ENCODE measurements around the gene PPM1B. TPM values are rescaled to one million over a fixed set of nuclear protein-coding genes. Genes with fewer than 3 reads are reported as not detected.
"Not testable (repeated sequence)": the region's sequence is repeated elsewhere in the genome, so short reads cannot be mapped to it uniquely, and the experiment has no call there.

PPM1B gene
- total RNA-seq, 1 donor from 2014 or later: 27.1 TPM

GRCh38 chr2:44237221-44237620 lies 68.5 kb downstream of the PPM1B start:
- no peaks in the 10 kb centered on the region for H3K27me3 ChIP-seq (ENCODE audit: control insufficient read depth in 3 of 3, insufficient read depth in 3 of 3, low read length in 3 of 3)
- H3K9me3 ChIP-seq (ENCODE audit: control insufficient read depth in 3 of 3, low read length in 3 of 3): no peaks in the 10 kb centered on the region
- no peaks in the 10 kb centered on the region for H3K4me1 ChIP-seq (ENCODE audit: control insufficient read depth in 3 of 3, insufficient read depth in 3 of 3, low read length in 3 of 3)
- H3K4me3 ChIP-seq (ENCODE audit: low read length in 3 of 3): no peak overlapping the region
- H3K27ac ChIP-seq (ENCODE audit: low read depth, low read length): no peak overlapping the region
- H3K36me3 ChIP-seq (ENCODE audit: control insufficient read depth in 3 of 3, insufficient read depth in 3 of 3, low read length in 3 of 3): no peaks in the 10 kb centered on the region
- H3K9ac ChIP-seq (ENCODE audit: low read depth in 1 of 3, low read length in 3 of 3): no peak overlapping the region

DNA sequence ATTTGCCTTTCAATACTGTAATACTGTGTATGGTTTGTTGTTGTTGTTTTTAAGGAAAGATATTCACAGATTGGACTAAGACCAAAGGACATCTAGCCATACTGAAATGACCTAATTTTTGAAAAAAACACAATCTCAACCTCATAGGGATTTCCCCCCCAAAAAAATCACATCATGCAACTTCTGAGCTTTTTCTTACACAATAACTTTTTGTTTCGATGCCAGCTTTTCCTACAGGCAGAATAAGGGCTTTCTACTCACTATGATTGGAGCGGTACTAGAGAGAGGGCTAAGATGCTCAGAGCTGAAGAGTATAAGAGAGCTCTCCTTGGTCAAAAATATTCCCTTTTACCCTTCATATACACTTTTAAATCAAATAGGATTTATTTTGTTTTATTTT lies 74.2 kb downstream of the PPM1B start:
- peaks cover 0 to 5% (median 0%) of the 10 kb centered on the region in 3 donors for H3K4me1 ChIP-seq (ENCODE audit: control insufficient read depth in 3 of 3, insufficient read depth in 3 of 3, low read length in 3 of 3)
- no peak overlapping the region for H3K9ac ChIP-seq (ENCODE audit: low read depth in 1 of 3, low read length in 3 of 3)
- H3K9me3 ChIP-seq (ENCODE audit: control insufficient read depth in 3 of 3, low read length in 3 of 3): no peaks in the 10 kb centered on the region
- H3K36me3 ChIP-seq (ENCODE audit: control insufficient read depth in 3 of 3, insufficient read depth in 3 of 3, low read length in 3 of 3): no peaks in the 10 kb centered on the region
- no peaks in the 10 kb centered on the region for H3K27me3 ChIP-seq (ENCODE audit: control insufficient read depth in 3 of 3, insufficient read depth in 3 of 3, low read length in 3 of 3)
- no peak overlapping the region for H3K27ac ChIP-seq (ENCODE audit: low read depth, low read length)
- H3K4me3 ChIP-seq (ENCODE audit: low read length in 3 of 3): no peak overlapping the region

GRCh38 chr2:44244135-44244871 lies 75.6 kb downstream of the PPM1B start:
- Histone ChIP-seq H3K9ac (ENCODE audit: low read depth in 1 of 3, low read length in 3 of 3) (peak overlapping the region; percentile 61 to 80 (median 73)), H3K4me1 (ENCODE audit: control insufficient read depth in 3 of 3, insufficient read depth in 3 of 3, low read length in 3 of 3) (peaks cover 0 to 5% (median 0%) of the 10 kb centered on the region in 3 donors), H3K27ac (ENCODE audit: low read depth, low read length) (peak overlapping the region; percentile 19)

GRCh38 chr2:44245083-44245861 lies 76.6 kb downstream of the PPM1B start:
- H3K4me3 ChIP-seq (ENCODE audit: low read length in 3 of 3): no peak overlapping the region
- no peaks in the 10 kb centered on the region for H3K27me3 ChIP-seq (ENCODE audit: control insufficient read depth in 3 of 3, insufficient read depth in 3 of 3, low read length in 3 of 3)
- H3K4me1 ChIP-seq (ENCODE audit: control insufficient read depth in 3 of 3, insufficient read depth in 3 of 3, low read length in 3 of 3): peaks cover 0 to 5% (median 0%) of the 10 kb centered on the region in 3 donors
- H3K27ac ChIP-seq (ENCODE audit: low read depth, low read length): no peak overlapping the region
- no peaks in the 10 kb centered on the region for H3K9me3 ChIP-seq (ENCODE audit: control insufficient read depth in 3 of 3, low read length in 3 of 3)
- H3K9ac ChIP-seq (ENCODE audit: low read depth in 1 of 3, low read length in 3 of 3): peak overlapping the region in 1 of 3 donors; percentile 41
- no peaks in the 10 kb centered on the region for H3K36me3 ChIP-seq (ENCODE audit: control insufficient read depth in 3 of 3, insufficient read depth in 3 of 3, low read length in 3 of 3)

More at GRCh38 chr2:44244135-44244871, 75.6 kb downstream of the PPM1B start:
- Histone ChIP-seq H3K36me3 (ENCODE audit: control insufficient read depth in 3 of 3, insufficient read depth in 3 of 3, low read length in 3 of 3) (no peaks in the 10 kb centered on the region), H3K27me3 (ENCODE audit: control insufficient read depth in 3 of 3, insufficient read depth in 3 of 3, low read length in 3 of 3) (no peaks in the 10 kb centered on the region), H3K9me3 (ENCODE audit: control insufficient read depth in 3 of 3, low read length in 3 of 3) (no peaks in the 10 kb centered on the region), H3K4me3 (ENCODE audit: low read length in 3 of 3) (peak overlapping the region; percentile 63 to 72 (median 66))

DNA sequence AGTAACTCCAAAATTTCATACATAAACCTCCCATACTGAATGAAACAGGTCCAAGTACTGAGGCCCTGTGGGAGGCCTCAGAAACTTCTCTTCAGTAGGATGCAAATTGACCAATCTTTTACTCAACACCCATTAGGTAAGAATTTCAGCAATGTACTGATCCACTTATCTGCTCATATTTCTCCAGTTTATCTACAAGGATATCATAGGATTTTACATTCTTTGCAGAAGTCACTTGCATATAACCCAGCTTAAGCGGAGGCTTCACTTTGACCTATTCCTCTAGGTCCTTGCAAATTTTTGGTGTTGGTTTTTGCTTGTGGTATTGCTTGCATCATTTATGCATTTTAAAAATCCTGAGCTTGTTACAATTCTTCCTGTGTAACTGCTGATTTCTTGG lies 77.8 kb downstream of the PPM1B start:
- Histone ChIP-seq H3K27me3 (ENCODE audit: control insufficient read depth in 3 of 3, insufficient read depth in 3 of 3, low read length in 3 of 3) (no peaks in the 10 kb centered on the region), H3K36me3 (ENCODE audit: control insufficient read depth in 3 of 3, insufficient read depth in 3 of 3, low read length in 3 of 3) (no peaks in the 10 kb centered on the region), H3K27ac (ENCODE audit: low read depth, low read length) (no peak overlapping the region), H3K4me1 (ENCODE audit: control insufficient read depth in 3 of 3, insufficient read depth in 3 of 3, low read length in 3 of 3) (peaks cover 0 to 5% (median 0%) of the 10 kb centered on the region in 3 donors), H3K9me3 (ENCODE audit: control insufficient read depth in 3 of 3, low read length in 3 of 3) (no peaks in the 10 kb centered on the region), H3K9ac (ENCODE audit: low read depth in 1 of 3, low read length in 3 of 3) (no peak overlapping the region), H3K4me3 (ENCODE audit: low read length in 3 of 3) (no peak overlapping the region)

- Histone ChIP-seq H3K36me3 (ENCODE audit: control insufficient read depth in 3 of 3, insufficient read depth in 3 of 3, low read length in 3 of 3) (no peaks in the 10 kb centered on the region), H3K9ac (ENCODE audit: low read depth in 1 of 3, low read length in 3 of 3) (no peak overlapping the region), H3K9me3 (ENCODE audit: control insufficient read depth in 3 of 3, low read length in 3 of 3) (no peaks in the 10 kb centered on the region), H3K27me3 (ENCODE audit: control insufficient read depth in 3 of 3, insufficient read depth in 3 of 3, low read length in 3 of 3) (no peaks in the 10 kb centered on the region), H3K4me1 (ENCODE audit: control insufficient read depth in 3 of 3, insufficient read depth in 3 of 3, low read length in 3 of 3) (peaks cover 0 to 5% (median 0%) of the 10 kb centered on the region in 3 donors), H3K4me3 (ENCODE audit: low read length in 3 of 3) (no peak overlapping the region), H3K27ac (ENCODE audit: low read depth, low read length) (no peak overlapping the region)
Observed at GRCh38 chr2:44246840-44247369, 78.2 kb downstream of the PPM1B start.

DNA sequence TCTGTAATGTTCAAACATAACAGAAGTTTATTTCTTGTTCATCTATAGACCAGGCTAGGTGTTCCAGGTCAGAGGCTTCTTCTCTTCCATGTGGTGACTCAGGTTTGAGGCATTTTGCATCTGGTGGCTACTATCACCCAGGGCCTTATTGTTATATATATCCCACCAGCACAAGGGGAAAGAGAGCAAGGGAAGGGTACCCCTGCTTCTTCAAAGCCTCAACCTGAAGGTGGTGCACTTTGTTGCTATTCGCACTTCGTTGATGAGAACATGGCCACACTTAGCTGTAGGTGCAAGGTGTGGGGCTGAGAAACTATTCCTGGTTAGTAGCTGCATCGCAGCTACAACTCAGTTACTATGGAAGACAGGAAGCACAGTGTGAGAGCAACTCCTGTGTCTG lies 79.2 kb downstream of the PPM1B start:
- no peak overlapping the region for H3K27ac ChIP-seq (ENCODE audit: low read depth, low read length)
- H3K36me3 ChIP-seq (ENCODE audit: control insufficient read depth in 3 of 3, insufficient read depth in 3 of 3, low read length in 3 of 3): no peaks in the 10 kb centered on the region
- H3K9ac ChIP-seq (ENCODE audit: low read depth in 1 of 3, low read length in 3 of 3): no peak overlapping the region
- H3K4me1 ChIP-seq (ENCODE audit: control insufficient read depth in 3 of 3, insufficient read depth in 3 of 3, low read length in 3 of 3): peaks cover 0 to 5% (median 0%) of the 10 kb centered on the region in 3 donors
- H3K9me3 ChIP-seq (ENCODE audit: control insufficient read depth in 3 of 3, low read length in 3 of 3): no peaks in the 10 kb centered on the region
- no peaks in the 10 kb centered on the region for H3K27me3 ChIP-seq (ENCODE audit: control insufficient read depth in 3 of 3, insufficient read depth in 3 of 3, low read length in 3 of 3)
- no peak overlapping the region for H3K4me3 ChIP-seq (ENCODE audit: low read length in 3 of 3)

GRCh38 chr2:44249269-44249668 lies 80.6 kb downstream of the PPM1B start:
- not testable (repeated sequence) for H3K27me3 ChIP-seq (ENCODE audit: control insufficient read depth in 3 of 3, insufficient read depth in 3 of 3, low read length in 3 of 3); H3K4me3 ChIP-seq (ENCODE audit: low read length in 3 of 3)

GRCh38 chr2:44250376-44250775 lies 81.7 kb downstream of the PPM1B start:
- no peaks in the 10 kb centered on the region for H3K4me1 ChIP-seq (ENCODE audit: control insufficient read depth in 3 of 3, insufficient read depth in 3 of 3, low read length in 3 of 3)
- H3K9me3 ChIP-seq (ENCODE audit: control insufficient read depth in 3 of 3, low read length in 3 of 3): no peaks in the 10 kb centered on the region
- no peaks in the 10 kb centered on the region for H3K36me3 ChIP-seq (ENCODE audit: control insufficient read depth in 3 of 3, insufficient read depth in 3 of 3, low read length in 3 of 3)

More at GRCh38 chr2:44249269-44249668, 80.6 kb downstream of the PPM1B start:
- not testable (repeated sequence) for H3K9ac ChIP-seq (ENCODE audit: low read depth in 1 of 3, low read length in 3 of 3); H3K9me3 ChIP-seq (ENCODE audit: control insufficient read depth in 3 of 3, low read length in 3 of 3); H3K27ac ChIP-seq (ENCODE audit: low read depth, low read length); H3K36me3 ChIP-seq (ENCODE audit: control insufficient read depth in 3 of 3, insufficient read depth in 3 of 3, low read length in 3 of 3); H3K4me1 ChIP-seq (ENCODE audit: control insufficient read depth in 3 of 3, insufficient read depth in 3 of 3, low read length in 3 of 3)

GRCh38 chr2:44254023-44254422 lies 85.3 kb downstream of the PPM1B start:
- no peak overlapping the region for H3K9ac ChIP-seq (ENCODE audit: low read depth in 1 of 3, low read length in 3 of 3)
- H3K4me3 ChIP-seq (ENCODE audit: low read length in 3 of 3): no peak overlapping the region
- H3K4me1 ChIP-seq (ENCODE audit: control insufficient read depth in 3 of 3, insufficient read depth in 3 of 3, low read length in 3 of 3): no peaks in the 10 kb centered on the region
- no peaks in the 10 kb centered on the region for H3K36me3 ChIP-seq (ENCODE audit: control insufficient read depth in 3 of 3, insufficient read depth in 3 of 3, low read length in 3 of 3)
- no peaks in the 10 kb centered on the region for H3K9me3 ChIP-seq (ENCODE audit: control insufficient read depth in 3 of 3, low read length in 3 of 3)
- no peak overlapping the region for H3K27ac ChIP-seq (ENCODE audit: low read depth, low read length)
- no peaks in the 10 kb centered on the region for H3K27me3 ChIP-seq (ENCODE audit: control insufficient read depth in 3 of 3, insufficient read depth in 3 of 3, low read length in 3 of 3)

More at GRCh38 chr2:44250376-44250775, 81.7 kb downstream of the PPM1B start:
- no peak overlapping the region for H3K9ac ChIP-seq (ENCODE audit: low read depth in 1 of 3, low read length in 3 of 3)
- no peaks in the 10 kb centered on the region for H3K27me3 ChIP-seq (ENCODE audit: control insufficient read depth in 3 of 3, insufficient read depth in 3 of 3, low read length in 3 of 3)
- H3K4me3 ChIP-seq (ENCODE audit: low read length in 3 of 3): no peak overlapping the region
- no peak overlapping the region for H3K27ac ChIP-seq (ENCODE audit: low read depth, low read length)

Data from skeletal muscle tissue (tissue), 4 donors.